ENCODE results near the gene CTSK.

Gene CTSK

GRCh38 chr1:150813028-150813707, 5.1 kb upstream of the CTSK start (continued):
- TF ChIP-seq ZNF791 (tag by site-specific recombination; IDR thresholded peaks at IDR 0.05) = no peak
- no peak for TF ChIP-seq ZNF133 (tag by site-specific recombination; IDR thresholded peaks at IDR 0.05)
- TF ChIP-seq TRIM28 (IDR thresholded peaks at IDR 0.05; ENCODE audit: borderline replicate concordance, low read length) = no peak
- TF ChIP-seq ZNF692 (tag by site-specific recombination; IDR thresholded peaks at IDR 0.05) = no peak
- TF ChIP-seq ZNF404 (tag by site-specific recombination; IDR thresholded peaks at IDR 0.05) = no peak
- TF ChIP-seq ZNF16 (tag by site-specific recombination; IDR thresholded peaks at IDR 0.05; ENCODE audit: low read depth) = no peak
- TF ChIP-seq ZNF514 (tag by site-specific recombination; IDR thresholded peaks at IDR 0.05) = no peak
- TF ChIP-seq ZSCAN30 (tag by site-specific recombination; IDR thresholded peaks at IDR 0.05) = peak; percentile 86
- peak; percentile 75; the same call in 1 of the 2 replicates for TF ChIP-seq SCRT1 (tag by site-specific recombination; IDR thresholded peaks at IDR 0.05; ENCODE audit: borderline replicate concordance)
- TF ChIP-seq ZNF785 (tag by site-specific recombination; IDR thresholded peaks at IDR 0.05) = no peak
- TF ChIP-seq ZNF843 (tag by site-specific recombination; IDR thresholded peaks at IDR 0.05) = no peak

- Histone ChIP-seq H3K27ac (ENCODE audit: extremely low read depth, low read depth, low read length) (0 out of 2 replicates have a peak overlapping the region, but pooled peaks have one; percentile 29), H3K4me3 (ENCODE audit: low read depth, low read length) (no peak overlapping the region), H3K36me3 (ENCODE audit: control insufficient read depth in 2 of 2, insufficient read depth in 1 of 2, low read length in 2 of 2) (peaks cover 17 to 34% of the 10 kb centered on the region in 2 experiments), H3K4me1 (ENCODE audit: control insufficient read depth, insufficient read depth, low read length) (peaks cover 13% of the 10 kb centered on the region), H3K9me3 (ENCODE audit: control insufficient read depth, insufficient read depth, low read depth, low read length) (no peaks in the 10 kb centered on the region)
- POLR2A ChIA-PET = no interaction called here
- CTCF ChIA-PET = no interaction called here
- TF ChIP-seq ZSCAN23 (tag by site-specific recombination; IDR thresholded peaks at IDR 0.05) (0 out of 2 replicates have a peak, but pooled peaks have one; percentile 56), PRDM2 (tag by site-specific recombination; IDR thresholded peaks at IDR 0.05; ENCODE audit: borderline replicate concordance) (no peak), PRDM1 (tag by site-specific recombination; IDR thresholded peaks at IDR 0.05) (peak; percentile 55; the same call in 1 of the 2 replicates), ZNF426 (tag by site-specific recombination; IDR thresholded peaks at IDR 0.05) (no peak), ZNF37A (tag by site-specific recombination; IDR thresholded peaks at IDR 0.05) (no peak), ZFP41 (tag by site-specific recombination; IDR thresholded peaks at IDR 0.05; ENCODE audit: borderline replicate concordance) (no peak), ZNF416 (tag by site-specific recombination; IDR thresholded peaks at IDR 0.05) (no peak), ZSCAN4 (tag by site-specific recombination; IDR thresholded peaks at IDR 0.05) (peak; percentile 90), ZNF404 (tag by site-specific recombination; IDR thresholded peaks at IDR 0.05) (no peak), ZNF624 (tag by site-specific recombination; IDR thresholded peaks at IDR 0.05) (no peak), ZNF423 (tag by site-specific recombination; IDR thresholded peaks at IDR 0.05) (no peak), ZBTB21 (tag by site-specific recombination; IDR thresholded peaks at IDR 0.05) (no peak), ZNF18 (tag by site-specific recombination; IDR thresholded peaks at IDR 0.05) (peak; percentile 88), ZNF792 (tag by site-specific recombination; IDR thresholded peaks at IDR 0.05) (no peak), ZBTB6 (tag by site-specific recombination; IDR thresholded peaks at IDR 0.05) (no peak)
Measured at GRCh38 chr1:150810958-150811659, 3.0 kb upstream of the CTSK start.

Data from HEK293 (cell line).